ENCODE data around the gene ETS2. TPM values are rescaled to one million over a fixed set of nuclear protein-coding genes. Genes with fewer than 3 reads are reported as not detected.

The ETS2 gene
- polyA plus RNA-seq, 1 donor (not counting 4 experiments of a cell fraction or from before 2014, with no cell fraction given) = 58.5 TPM

DNA sequence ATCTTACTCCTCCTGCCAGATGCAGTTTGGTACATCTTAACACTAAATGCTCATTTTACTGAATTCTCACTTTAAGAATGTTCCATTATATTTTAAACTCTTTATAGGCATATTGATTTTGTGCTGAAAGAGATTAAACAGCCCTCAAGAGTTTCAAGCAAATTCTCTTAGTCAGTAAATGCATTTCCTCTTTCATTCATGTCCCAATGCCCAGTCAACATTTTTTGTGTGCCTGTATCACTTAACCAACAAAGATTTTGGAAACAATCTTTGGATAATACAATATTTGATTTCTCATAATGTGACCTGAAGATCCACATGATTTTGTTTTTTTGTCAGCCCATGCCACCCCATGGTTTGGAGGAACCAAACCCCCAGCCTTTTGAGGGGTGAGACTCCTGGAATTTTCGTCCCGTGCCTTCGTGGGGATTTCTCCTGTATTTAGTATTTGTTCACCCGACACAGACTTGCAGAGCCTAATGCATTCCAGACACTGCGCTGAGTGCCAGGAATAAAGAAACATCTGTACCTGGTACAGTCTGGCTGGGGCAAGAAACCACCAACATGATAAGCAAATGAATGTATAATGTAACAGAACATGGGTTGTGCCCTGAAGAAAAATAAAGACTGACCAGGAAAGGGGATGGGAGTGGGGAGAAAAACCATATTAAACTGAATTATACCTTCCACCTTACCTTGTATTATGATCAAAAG, 47.1 kb upstream of the ETS2 start:
- peaks cover 51% of the 10 kb centered on the region for H3K4me1 ChIP-seq (ENCODE audit: control insufficient read depth, extremely low read depth, insufficient read depth, low read length)
- H3K9me3 ChIP-seq (ENCODE audit: control insufficient read depth, low read depth, low read length) = no peaks in the 10 kb centered on the region
- FAIRE-seq (no peak), DNase-seq (ENCODE audit: low read depth, low spot score) (no peak)
- no peaks in the 10 kb centered on the region for H3K9me1 ChIP-seq (ENCODE audit: control insufficient read depth, extremely low read depth, insufficient read depth, low read length)
- H3K79me2 ChIP-seq (ENCODE audit: control insufficient read depth, insufficient read depth, low read length) = no peaks in the 10 kb centered on the region
- H3K4me2 ChIP-seq (ENCODE audit: control insufficient read depth, extremely low read depth, insufficient read depth, low read depth, low read length) = peak overlapping the region; percentile 67
- TF ChIP-seq, protein P1, sequence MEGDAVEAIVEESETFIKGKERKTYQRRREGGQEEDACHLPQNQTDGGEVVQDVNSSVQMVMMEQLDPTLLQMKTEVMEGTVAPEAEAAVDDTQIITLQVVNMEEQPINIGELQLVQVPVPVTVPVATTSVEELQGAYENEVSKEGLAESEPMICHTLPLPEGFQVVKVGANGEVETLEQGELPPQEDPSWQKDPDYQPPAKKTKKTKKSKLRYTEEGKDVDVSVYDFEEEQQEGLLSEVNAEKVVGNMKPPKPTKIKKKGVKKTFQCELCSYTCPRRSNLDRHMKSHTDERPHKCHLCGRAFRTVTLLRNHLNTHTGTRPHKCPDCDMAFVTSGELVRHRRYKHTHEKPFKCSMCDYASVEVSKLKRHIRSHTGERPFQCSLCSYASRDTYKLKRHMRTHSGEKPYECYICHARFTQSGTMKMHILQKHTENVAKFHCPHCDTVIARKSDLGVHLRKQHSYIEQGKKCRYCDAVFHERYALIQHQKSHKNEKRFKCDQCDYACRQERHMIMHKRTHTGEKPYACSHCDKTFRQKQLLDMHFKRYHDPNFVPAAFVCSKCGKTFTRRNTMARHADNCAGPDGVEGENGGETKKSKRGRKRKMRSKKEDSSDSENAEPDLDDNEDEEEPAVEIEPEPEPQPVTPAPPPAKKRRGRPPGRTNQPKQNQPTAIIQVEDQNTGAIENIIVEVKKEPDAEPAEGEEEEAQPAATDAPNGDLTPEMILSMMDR (optimal IDR thresholded peaks at IDR 0.05 in 1 of 3, IDR thresholded peaks at IDR 0.05 in 1 of 3, conservative IDR thresholded peaks at IDR 0.05 in 1 of 3; ENCODE audit: extremely low read depth in 1 of 3, insufficient read depth in 2 of 3, low read length in 3 of 3) = no peak
- no peak for TF ChIP-seq EZH2 (IDR thresholded peaks at IDR 0.05; ENCODE audit: low read length)
- no peaks in the 10 kb centered on the region for H4K20me1 ChIP-seq (ENCODE audit: control insufficient read depth, extremely low read depth, insufficient read depth, low read length)
- no peaks in the 10 kb centered on the region for H3K36me3 ChIP-seq (ENCODE audit: control insufficient read depth in 2 of 2, extremely low read depth in 1 of 2, insufficient read depth in 2 of 2, low read length in 2 of 2)
- no peaks in the 10 kb centered on the region for H3K27me3 ChIP-seq (ENCODE audit: control insufficient read depth, extremely low read depth, insufficient read depth, low read length)
- dilution Hi-C loops (cut with MboI; ENCODE audit: extremely low pct_ligation_motif_present, low sequenced_read_pairs) = no loop called here
- no peak overlapping the region for H3K4me3 ChIP-seq (ENCODE audit: control insufficient read depth in 2 of 3, extremely low read depth in 1 of 3, insufficient read depth in 2 of 3, low read depth in 1 of 3, low read length in 3 of 3)
- H2AFZ ChIP-seq (ENCODE audit: control insufficient read depth, low read length) = peak overlapping the region; percentile 41
- H3K27ac ChIP-seq (ENCODE audit: control insufficient read depth, insufficient read depth, low read length) = peak overlapping the region; percentile 98
- H3K9ac ChIP-seq (ENCODE audit: control insufficient read depth, extremely low read depth, insufficient read depth, low read length) = peak overlapping the region; percentile 59

DNA sequence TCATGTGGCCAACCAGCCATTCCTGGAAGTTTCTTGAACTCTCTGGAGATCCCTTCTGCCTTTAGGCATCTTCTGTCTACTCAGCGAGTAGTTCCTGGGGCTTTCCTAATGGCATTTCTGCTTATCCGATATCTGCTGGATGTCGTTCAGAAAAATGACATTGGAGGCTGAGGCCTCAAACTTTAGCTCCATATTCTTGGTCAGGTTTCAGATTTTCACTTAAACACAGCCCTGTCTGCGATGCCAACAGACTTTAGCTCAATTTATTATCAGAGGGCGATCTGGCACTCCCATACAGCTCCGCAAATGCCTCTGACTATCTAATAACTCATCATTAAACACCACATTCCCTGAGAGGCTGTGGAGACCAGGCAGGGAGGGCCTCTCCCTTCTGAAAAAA, 46.3 kb upstream of the ETS2 start:
- no peaks in the 10 kb centered on the region for H3K9me1 ChIP-seq (ENCODE audit: control insufficient read depth, extremely low read depth, insufficient read depth, low read length)
- TF ChIP-seq, protein P1 (optimal IDR thresholded peaks at IDR 0.05 in 1 of 3, IDR thresholded peaks at IDR 0.05 in 1 of 3, conservative IDR thresholded peaks at IDR 0.05 in 1 of 3; ENCODE audit: extremely low read depth in 1 of 3, insufficient read depth in 2 of 3, low read length in 3 of 3) = no peak
- no peak for TF ChIP-seq EZH2 (IDR thresholded peaks at IDR 0.05; ENCODE audit: low read length)
- H3K36me3 ChIP-seq (ENCODE audit: control insufficient read depth in 2 of 2, extremely low read depth in 1 of 2, insufficient read depth in 2 of 2, low read length in 2 of 2) = no peaks in the 10 kb centered on the region
- H3K4me2 ChIP-seq (ENCODE audit: control insufficient read depth, extremely low read depth, insufficient read depth, low read depth, low read length) = peak overlapping the region; percentile 67
- peak overlapping the region; percentile 98 for H3K27ac ChIP-seq (ENCODE audit: control insufficient read depth, insufficient read depth, low read length)
- no peaks in the 10 kb centered on the region for H3K79me2 ChIP-seq (ENCODE audit: control insufficient read depth, insufficient read depth, low read length)
- H3K4me3 ChIP-seq (ENCODE audit: control insufficient read depth in 2 of 3, extremely low read depth in 1 of 3, insufficient read depth in 2 of 3, low read depth in 1 of 3, low read length in 3 of 3) = peak overlapping the region in 1 of 3 experiments; percentile 19
- peaks cover 47% of the 10 kb centered on the region for H3K4me1 ChIP-seq (ENCODE audit: control insufficient read depth, extremely low read depth, insufficient read depth, low read length)
- FAIRE-seq = no peak
- dilution Hi-C loops (cut with MboI; ENCODE audit: extremely low pct_ligation_motif_present, low sequenced_read_pairs) = no loop called here
- H4K20me1 ChIP-seq (ENCODE audit: control insufficient read depth, extremely low read depth, insufficient read depth, low read length) = no peaks in the 10 kb centered on the region
- no peaks in the 10 kb centered on the region for H3K9me3 ChIP-seq (ENCODE audit: control insufficient read depth, low read depth, low read length)
- no peaks in the 10 kb centered on the region for H3K27me3 ChIP-seq (ENCODE audit: control insufficient read depth, extremely low read depth, insufficient read depth, low read length)
- no peak for DNase-seq (ENCODE audit: low read depth, low spot score)
- H2AFZ ChIP-seq (ENCODE audit: control insufficient read depth, low read length) = peak overlapping the region; percentile 56
- H3K9ac ChIP-seq (ENCODE audit: control insufficient read depth, extremely low read depth, insufficient read depth, low read length) = peak overlapping the region; percentile 59
